CD4-positive, alpha-beta T cell (primary cell): ENCODE measurements around the gene SERPINB6. TPM values are rescaled to one million over a fixed set of nuclear protein-coding genes. Genes with fewer than 3 reads are reported as not detected.

Experiments used
- ATAC-seq: fragments of 200-7000 bp; cut with Tn5 transposase; one replicate; pipeline ENCODE4 v1.10.0; 2022; ENCODE audit warnings: mild to moderate bottlenecking; ENCODE audit not compliant: poor library complexity
- CTCF ChIA-PET: fragments of 350-600 bp; sonication (Branson Sonifier 250); formaldehyde crosslinking; loops from one replicate; lab custom pipeline; 2021; ENCODE audit warnings: antibody characterized with exemption, inconsistent platforms; lab: Charles Lee
- POLR2A ChIA-PET: fragments of 350-600 bp; sonication (Branson Sonifier 250); formaldehyde crosslinking; loops from one replicate; lab custom pipeline; 2021; ENCODE audit warnings: antibody characterized with exemption, inconsistent platforms; lab: Charles Lee
- DNase-seq, 14 experiments: peaks; one replicate each; pipeline ENCODE4 v3.0.0-alpha.2; 2013 to 2020; ENCODE audit warnings: mixed read lengths in 2 of 14
- H3K27ac ChIP-seq, 2 donors: one replicate each; pipeline versions ENCODE4 v1.5.1 to v1.7.0; 2013; ENCODE audit warnings: low read length in 2 of 2, low read depth in 1 of 2, mild to moderate bottlenecking in 1 of 2
- H3K27me3 ChIP-seq, 2 experiments: 1 replicate in 1 of 2; 2 replicates in 1 of 2; pipeline versions ENCODE4 v1.6.1 to v1.7.0; 2013; ENCODE audit warnings: low read length in 2 of 2, control low read depth in 1 of 2, mild to moderate bottlenecking in 1 of 2, moderate library complexity in 1 of 2; ENCODE audit not compliant: insufficient read depth in 2 of 2, control insufficient read depth in 1 of 2
- H3K36me3 ChIP-seq: one replicate; pipeline ENCODE4 v1.6.1; 2013; ENCODE audit warnings: low read length, control low read depth; ENCODE audit not compliant: insufficient read depth
- H3K4me1 ChIP-seq: one replicate; pipeline ENCODE4 v1.6.1; 2013; ENCODE audit warnings: low read length, control low read depth; ENCODE audit not compliant: insufficient read depth
- H3K4me3 ChIP-seq: one replicate; pipeline ENCODE4 v1.5.1; 2013; ENCODE audit warnings: mild to moderate bottlenecking, low read length, moderate library complexity
- H3K9me3 ChIP-seq, 2 experiments: 1 replicate in 1 of 2; 2 replicates in 1 of 2; pipeline versions ENCODE4 v1.6.1 to v1.7.0; 2013; ENCODE audit warnings: low read length in 2 of 2, mild to moderate bottlenecking in 2 of 2, control low read depth in 1 of 2, moderate library complexity in 1 of 2; ENCODE audit not compliant: control insufficient read depth in 1 of 2, insufficient read depth in 1 of 2
- H3K27ac Mint-ChIP-seq: one replicate; pipeline ENCODE4 v1.8.0; 2020; ENCODE audit warnings: mixed read lengths
- H3K27me3 Mint-ChIP-seq: one replicate; pipeline ENCODE4 v1.8.0; 2021; ENCODE audit warnings: mixed read lengths
- H3K36me3 Mint-ChIP-seq: one replicate; pipeline ENCODE4 v1.8.0; 2021; ENCODE audit warnings: low read depth, mixed read lengths
- H3K4me1 Mint-ChIP-seq: one replicate; pipeline ENCODE4 v1.8.0; 2021; ENCODE audit warnings: low read depth, mixed read lengths
- H3K4me3 Mint-ChIP-seq: one replicate; pipeline ENCODE4 v1.8.0; 2020; ENCODE audit warnings: mild to moderate bottlenecking, mixed read lengths
- H3K9me3 Mint-ChIP-seq: one replicate; pipeline ENCODE4 v1.8.0; 2020; ENCODE audit warnings: mixed read lengths
- CTCF ChIP-seq: fragments of 200-600 bp; IDR thresholded peaks from one replicate; pipeline ENCODE4 v1.8.0; 2022; ENCODE audit warnings: antibody characterized with exemption, mild to moderate bottlenecking
- intact Hi-C, 2 experiments: fragments of 100-400 bp; cut with DNase I in 1 of 2; cut with micrococcal nuclease in 1 of 2; formaldehyde crosslinking; loops; one replicate each; pipeline versions ENCODE4 v1.15.1 to v1.9.0; 2023 to 2025; cut with DNase I, micrococcal nuclease
- total RNA-seq, 174 experiments: library from RNA in 2 of 174; stranded (reverse) in 2 of 174; gene quantifications; one replicate each; pipeline ENCODE4 v1.2.3 and lab custom pipeline; 2021 to 2026

SERPINB6 gene
- total RNA-seq, 2 experiments from 2014 or later, result 11.0 to 11.9 TPM

- peaks cover 28% of the 10 kb centered on the region for H3K4me1 Mint-ChIP-seq
- H3K36me3 ChIP-seq, result no peaks in the 10 kb centered on the region
- ChIA-PET POLR2A (interaction anchor here (0.6 to 6.2 kb wide), 41 partner anchors 9 to 1033 kb away, joined by 3 to 168 read pairs (median 10); partner anchors contain the start of genes BPHL, NQO2, PSMG4 and RIPK1), CTCF (interaction anchor here (0.6 to 2.9 kb wide), 24 partner anchors 9 to 250 kb away, joined by 3 to 12 read pairs (median 5); partner anchors contain the start of genes RIPK1, SERPINB1, SERPINB6 and WRNIP1)
- H3K9me3 ChIP-seq, result no peaks in the 10 kb centered on the region
- no peaks in the 10 kb centered on the region for H3K27me3 ChIP-seq
- peaks cover 32% of the 10 kb centered on the region for H3K4me1 ChIP-seq
- peak overlapping the region; percentile 100 for H3K27ac Mint-ChIP-seq
- no peaks in the 10 kb centered on the region for H3K27me3 Mint-ChIP-seq
- intact Hi-C loops, result loop anchor here (1.0 to 5.0 kb wide), 12 partner anchors 16 to 224 kb away; partner anchors contain the start of genes SERPINB1 (in 1 of the 2), TUBB2A (in 1 of the 2) and WRNIP1 (in 1 of the 2)
- peak; percentile 72 for TF ChIP-seq CTCF
- peak overlapping the region; percentile 92 to 96 for H3K27ac ChIP-seq
- DNase-seq (peak; percentile 59 to 90 (median 74)), ATAC-seq (peak; percentile 63)
- H3K4me3 Mint-ChIP-seq, result peak overlapping the region; percentile 97
- H3K4me3 ChIP-seq, result peak overlapping the region; percentile 98
- H3K36me3 Mint-ChIP-seq, result peaks cover 26% of the 10 kb centered on the region
- no peaks in the 10 kb centered on the region for H3K9me3 Mint-ChIP-seq
These were observed 17.3 kb upstream of the SERPINB6 start for GRCh38 chr6:2988426-2989331.

- Histone ChIP-seq H3K9me3 (no peaks in the 10 kb centered on the region), H3K4me3 (peak overlapping the region; percentile 98), H3K4me1 (peaks cover 32% of the 10 kb centered on the region), H3K36me3 (no peaks in the 10 kb centered on the region), H3K27ac (peak overlapping the region; percentile 78 to 92), H3K27me3 (no peaks in the 10 kb centered on the region)
- no peaks in the 10 kb centered on the region for H3K27me3 Mint-ChIP-seq
- ChIA-PET CTCF (interaction anchor here (0.9 to 2.9 kb wide), 8 partner anchors 16 to 264 kb away, joined by 3 to 12 read pairs (median 6); partner anchors contain the start of genes RIPK1, SERPINB1 and SERPINB6), POLR2A (interaction anchor here (1.1 to 6.2 kb wide), 16 partner anchors 11 to 220 kb away, joined by 3 to 168 read pairs (median 28); partner anchors contain the start of genes NQO2, RIPK1, SERPINB1 and SERPINB6)
- H3K4me1 Mint-ChIP-seq, result peaks cover 28% of the 10 kb centered on the region
- H3K4me3 Mint-ChIP-seq, result peak overlapping the region; percentile 95
- DNase-seq (no peak), ATAC-seq (no peak)
- peaks cover 26% of the 10 kb centered on the region for H3K36me3 Mint-ChIP-seq
- peak overlapping the region; percentile 92 for H3K27ac Mint-ChIP-seq
- TF ChIP-seq CTCF, result no peak
- no peaks in the 10 kb centered on the region for H3K9me3 Mint-ChIP-seq
- intact Hi-C loops, result loop anchor here (2.0 to 5.0 kb wide), 10 partner anchors 15 to 223 kb away; partner anchors contain the start of genes SERPINB1 (in 1 of the 2), TUBB2A (in 1 of the 2) and WRNIP1 (in 1 of the 2)
These were observed 16.7 kb upstream of the SERPINB6 start for GRCh38 chr6:2988094-2988425.

- Histone ChIP-seq H3K4me1 (peaks cover 32% of the 10 kb centered on the region), H3K36me3 (no peaks in the 10 kb centered on the region), H3K27me3 (no peaks in the 10 kb centered on the region), H3K9me3 (no peaks in the 10 kb centered on the region), H3K4me3 (no peak overlapping the region), H3K27ac (no peak overlapping the region)
- H3K9me3 Mint-ChIP-seq, result no peaks in the 10 kb centered on the region
- no peak for TF ChIP-seq CTCF
- H3K27me3 Mint-ChIP-seq, result no peaks in the 10 kb centered on the region
- intact Hi-C loops, result loop anchor here in 1 of 2 experiments (1.0 to 5.0 kb wide), 5 partner anchors 13 to 189 kb away; partner anchors contain the start of genes SERPINB1 and TUBB2A
- peak overlapping the region; percentile 92 for H3K27ac Mint-ChIP-seq
- ChIA-PET CTCF (interaction anchor here (2.9 kb wide), 1 partner anchor 34 kb away, joined by 9 read pairs; no protein-coding TSS in a partner anchor), POLR2A (interaction anchor here (6.2 kb wide), 1 partner anchor 44 kb away, joined by 168 read pairs; no protein-coding TSS in a partner anchor)
- DNase-seq (no peak), ATAC-seq (no peak)
- peaks cover 28% of the 10 kb centered on the region for H3K4me1 Mint-ChIP-seq
- peak overlapping the region; percentile 95 for H3K4me3 Mint-ChIP-seq
- H3K36me3 Mint-ChIP-seq, result peaks cover 26% of the 10 kb centered on the region
These were observed 15.4 kb upstream of the SERPINB6 start for GRCh38 chr6:2986722-2987221.
